Ishikawa (cell line): ENCODE measurements around the gene NPHS1.
A peak's percentile ranks its signal among the peaks of the same experiment; 100 is the strongest.

Experiments
- CEBPB ChIP-seq: IDR thresholded peaks from 2 replicates; pipeline ENCODE4 v1.6.1; 2012
- CREB1 ChIP-seq: IDR thresholded peaks from 2 replicates; pipeline ENCODE4 v1.6.1; 2012; ENCODE audit warnings: low read depth
- EGR1 ChIP-seq: IDR thresholded peaks from 2 replicates; pipeline ENCODE4 v1.6.1; 2012
- EP300 ChIP-seq: IDR thresholded peaks from 2 replicates; pipeline ENCODE4 v1.6.1; 2012; ENCODE audit warnings: borderline replicate concordance
- FOXM1 ChIP-seq: IDR thresholded peaks from 2 replicates; pipeline ENCODE4 v1.6.1; 2012; ENCODE audit warnings: low read depth, borderline replicate concordance
- NFIC ChIP-seq: IDR thresholded peaks from 2 replicates; pipeline ENCODE4 v1.6.1; 2012
- RAD21 ChIP-seq: IDR thresholded peaks from 2 replicates; pipeline ENCODE4 v1.6.1; 2012; ENCODE audit warnings: low read depth
- TAF1 ChIP-seq: IDR thresholded peaks from 2 replicates; pipeline ENCODE4 v1.6.1; 2012; ENCODE audit warnings: low read depth, mild to moderate bottlenecking
- TCF12 ChIP-seq: IDR thresholded peaks from 2 replicates; pipeline ENCODE4 v1.6.1; 2012; ENCODE audit warnings: low read depth
- TEAD4 ChIP-seq: IDR thresholded peaks from 2 replicates; pipeline ENCODE4 v1.6.1; 2012
- YY1 ChIP-seq: IDR thresholded peaks from 2 replicates; pipeline ENCODE4 v1.6.1; 2012; ENCODE audit warnings: low read depth
- ZBTB7A ChIP-seq: IDR thresholded peaks from 2 replicates; pipeline ENCODE4 v1.6.1; 2012; ENCODE audit warnings: low read depth
- TF ChIP-seq, protein P1 (sequence below): IDR thresholded peaks from 2 replicates; pipeline ENCODE4 v1.6.1; 2012; ENCODE audit warnings: low read depth, mild to moderate bottlenecking
- TF ChIP-seq, protein P2 (sequence below): IDR thresholded peaks from 2 replicates; pipeline ENCODE4 v1.6.1; 2012
- TF ChIP-seq, protein P3 (sequence below): IDR thresholded peaks from 2 replicates; pipeline ENCODE4 v1.6.1; 2012

The NPHS1 gene, protein sequence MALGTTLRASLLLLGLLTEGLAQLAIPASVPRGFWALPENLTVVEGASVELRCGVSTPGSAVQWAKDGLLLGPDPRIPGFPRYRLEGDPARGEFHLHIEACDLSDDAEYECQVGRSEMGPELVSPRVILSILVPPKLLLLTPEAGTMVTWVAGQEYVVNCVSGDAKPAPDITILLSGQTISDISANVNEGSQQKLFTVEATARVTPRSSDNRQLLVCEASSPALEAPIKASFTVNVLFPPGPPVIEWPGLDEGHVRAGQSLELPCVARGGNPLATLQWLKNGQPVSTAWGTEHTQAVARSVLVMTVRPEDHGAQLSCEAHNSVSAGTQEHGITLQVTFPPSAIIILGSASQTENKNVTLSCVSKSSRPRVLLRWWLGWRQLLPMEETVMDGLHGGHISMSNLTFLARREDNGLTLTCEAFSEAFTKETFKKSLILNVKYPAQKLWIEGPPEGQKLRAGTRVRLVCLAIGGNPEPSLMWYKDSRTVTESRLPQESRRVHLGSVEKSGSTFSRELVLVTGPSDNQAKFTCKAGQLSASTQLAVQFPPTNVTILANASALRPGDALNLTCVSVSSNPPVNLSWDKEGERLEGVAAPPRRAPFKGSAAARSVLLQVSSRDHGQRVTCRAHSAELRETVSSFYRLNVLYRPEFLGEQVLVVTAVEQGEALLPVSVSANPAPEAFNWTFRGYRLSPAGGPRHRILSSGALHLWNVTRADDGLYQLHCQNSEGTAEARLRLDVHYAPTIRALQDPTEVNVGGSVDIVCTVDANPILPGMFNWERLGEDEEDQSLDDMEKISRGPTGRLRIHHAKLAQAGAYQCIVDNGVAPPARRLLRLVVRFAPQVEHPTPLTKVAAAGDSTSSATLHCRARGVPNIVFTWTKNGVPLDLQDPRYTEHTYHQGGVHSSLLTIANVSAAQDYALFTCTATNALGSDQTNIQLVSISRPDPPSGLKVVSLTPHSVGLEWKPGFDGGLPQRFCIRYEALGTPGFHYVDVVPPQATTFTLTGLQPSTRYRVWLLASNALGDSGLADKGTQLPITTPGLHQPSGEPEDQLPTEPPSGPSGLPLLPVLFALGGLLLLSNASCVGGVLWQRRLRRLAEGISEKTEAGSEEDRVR (N-terminal part only)

DNA sequence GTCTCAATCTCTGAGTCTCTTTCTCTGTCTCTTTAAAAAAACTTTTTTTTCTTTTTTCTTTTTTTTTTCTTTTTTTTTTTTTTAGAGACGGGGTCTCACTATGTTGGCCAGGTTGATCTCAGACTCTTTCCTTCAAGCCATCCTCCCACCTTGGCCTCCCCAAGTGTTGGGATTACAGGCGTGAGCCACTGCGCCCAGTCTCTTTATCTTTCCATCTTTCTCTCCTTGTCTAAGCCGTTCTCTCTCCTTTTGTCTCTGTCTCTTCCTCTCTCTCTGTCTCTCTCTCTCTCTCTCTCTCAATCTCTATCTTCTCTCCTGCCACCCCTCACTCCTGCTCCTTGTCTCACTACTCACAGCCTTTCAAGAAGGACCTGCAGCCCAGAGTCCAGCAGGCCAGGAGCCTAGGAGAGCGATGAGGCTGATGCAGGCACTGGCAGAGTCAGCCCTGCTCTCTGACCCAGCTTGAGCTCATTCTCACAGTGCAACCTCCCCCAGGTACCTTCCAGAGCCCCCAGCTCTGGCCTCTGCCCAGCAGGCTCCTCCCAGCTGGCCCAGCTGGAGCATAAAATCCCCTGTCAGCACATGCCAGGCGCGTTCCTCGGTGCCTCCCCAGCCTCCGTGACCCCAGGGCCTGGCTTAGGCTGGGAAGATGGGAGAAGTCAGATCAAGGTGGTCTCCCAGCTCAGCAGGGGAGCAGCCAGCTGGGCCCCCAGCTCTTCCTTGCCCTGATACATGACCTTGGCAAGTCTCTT, at the start of gene NPHS1:
Gene NPHS1 (minus strand): TSS at position 476 of the 752 bp plus-strand sequence. CDS start 667 bp downstream, outside the sequence.
- no peak for TF ChIP-seq TEAD4
- TF ChIP-seq FOXM1 = no peak
- no peak for TF ChIP-seq NFIC
- TF ChIP-seq TCF12 = no peak
- no peak for TF ChIP-seq YY1
- TF ChIP-seq EP300 = no peak
- TF ChIP-seq, protein P1, sequence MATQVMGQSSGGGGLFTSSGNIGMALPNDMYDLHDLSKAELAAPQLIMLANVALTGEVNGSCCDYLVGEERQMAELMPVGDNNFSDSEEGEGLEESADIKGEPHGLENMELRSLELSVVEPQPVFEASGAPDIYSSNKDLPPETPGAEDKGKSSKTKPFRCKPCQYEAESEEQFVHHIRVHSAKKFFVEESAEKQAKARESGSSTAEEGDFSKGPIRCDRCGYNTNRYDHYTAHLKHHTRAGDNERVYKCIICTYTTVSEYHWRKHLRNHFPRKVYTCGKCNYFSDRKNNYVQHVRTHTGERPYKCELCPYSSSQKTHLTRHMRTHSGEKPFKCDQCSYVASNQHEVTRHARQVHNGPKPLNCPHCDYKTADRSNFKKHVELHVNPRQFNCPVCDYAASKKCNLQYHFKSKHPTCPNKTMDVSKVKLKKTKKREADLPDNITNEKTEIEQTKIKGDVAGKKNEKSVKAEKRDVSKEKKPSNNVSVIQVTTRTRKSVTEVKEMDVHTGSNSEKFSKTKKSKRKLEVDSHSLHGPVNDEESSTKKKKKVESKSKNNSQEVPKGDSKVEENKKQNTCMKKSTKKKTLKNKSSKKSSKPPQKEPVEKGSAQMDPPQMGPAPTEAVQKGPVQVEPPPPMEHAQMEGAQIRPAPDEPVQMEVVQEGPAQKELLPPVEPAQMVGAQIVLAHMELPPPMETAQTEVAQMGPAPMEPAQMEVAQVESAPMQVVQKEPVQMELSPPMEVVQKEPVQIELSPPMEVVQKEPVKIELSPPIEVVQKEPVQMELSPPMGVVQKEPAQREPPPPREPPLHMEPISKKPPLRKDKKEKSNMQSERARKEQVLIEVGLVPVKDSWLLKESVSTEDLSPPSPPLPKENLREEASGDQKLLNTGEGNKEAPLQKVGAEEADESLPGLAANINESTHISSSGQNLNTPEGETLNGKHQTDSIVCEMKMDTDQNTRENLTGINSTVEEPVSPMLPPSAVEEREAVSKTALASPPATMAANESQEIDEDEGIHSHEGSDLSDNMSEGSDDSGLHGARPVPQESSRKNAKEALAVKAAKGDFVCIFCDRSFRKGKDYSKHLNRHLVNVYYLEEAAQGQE = no peak
- TF ChIP-seq, protein P2, sequence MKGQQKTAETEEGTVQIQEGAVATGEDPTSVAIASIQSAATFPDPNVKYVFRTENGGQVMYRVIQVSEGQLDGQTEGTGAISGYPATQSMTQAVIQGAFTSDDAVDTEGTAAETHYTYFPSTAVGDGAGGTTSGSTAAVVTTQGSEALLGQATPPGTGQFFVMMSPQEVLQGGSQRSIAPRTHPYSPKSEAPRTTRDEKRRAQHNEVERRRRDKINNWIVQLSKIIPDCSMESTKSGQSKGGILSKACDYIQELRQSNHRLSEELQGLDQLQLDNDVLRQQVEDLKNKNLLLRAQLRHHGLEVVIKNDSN = no peak
- no peak for TF ChIP-seq ZBTB7A

DNA sequence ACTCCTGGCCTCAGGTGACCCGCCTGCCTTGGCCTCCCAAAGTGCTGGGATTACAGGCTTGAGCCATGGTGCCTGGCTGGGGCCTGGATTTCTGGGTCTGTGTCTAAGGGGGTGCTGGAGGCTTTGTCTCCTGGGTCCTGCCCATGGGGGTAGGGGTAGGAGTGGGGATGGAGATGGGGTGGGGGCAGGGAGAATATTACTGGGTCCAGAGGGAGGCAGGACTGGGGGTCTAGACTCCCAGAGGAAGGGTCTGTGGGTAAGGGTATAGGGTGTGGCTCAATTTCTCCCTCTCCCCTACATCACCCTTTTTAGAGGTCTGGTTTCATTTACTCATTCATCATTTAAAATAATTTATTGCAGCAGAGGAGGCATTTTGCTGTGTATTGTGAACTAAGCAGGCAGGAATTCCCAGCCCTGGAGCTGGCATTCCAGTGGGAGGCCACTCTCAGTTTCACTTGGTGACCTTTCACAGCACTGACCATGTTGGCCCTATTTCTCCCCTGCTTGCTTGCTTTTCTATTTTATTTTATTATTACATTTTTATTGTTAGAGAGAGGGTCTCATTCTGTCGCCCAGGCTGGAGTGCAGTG, 48.8 kb upstream of the NPHS1 start:
- TF ChIP-seq TCF12 = no peak
- TF ChIP-seq, protein P2 = no peak
- peak; percentile 70 for TF ChIP-seq TEAD4

DNA sequence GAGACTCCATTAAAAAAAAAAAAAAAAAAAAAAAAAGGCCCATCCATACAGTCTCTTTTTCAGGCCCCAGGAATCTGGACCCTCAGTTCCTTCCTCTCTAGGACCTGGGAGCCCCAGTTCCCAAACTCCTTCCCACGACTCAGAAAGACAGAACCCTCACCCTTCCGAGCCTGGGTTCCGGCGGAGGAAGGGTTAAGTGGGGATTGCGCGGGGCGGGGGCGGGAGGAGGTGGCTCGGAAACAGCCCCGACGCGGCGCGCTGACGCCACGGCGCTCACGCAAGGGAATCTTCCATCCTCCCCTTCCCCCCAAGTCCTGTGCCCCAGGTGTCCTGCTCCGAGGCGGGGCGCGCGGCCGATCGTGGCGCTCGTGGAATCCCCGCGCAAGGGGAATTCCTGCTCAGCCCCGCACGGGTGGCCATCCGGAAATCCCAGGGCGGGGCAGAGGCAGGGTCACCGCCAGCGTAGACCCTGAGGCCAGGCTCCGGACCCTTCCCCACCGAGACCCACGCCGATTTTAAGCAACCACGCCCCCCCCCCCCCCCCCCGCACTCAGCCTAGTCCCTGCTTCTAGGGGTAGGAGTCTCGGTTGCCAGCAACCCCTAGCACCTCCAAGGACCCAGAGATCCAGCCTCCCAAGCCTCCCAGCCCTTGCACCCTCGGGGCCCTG, 47.4 kb upstream of the NPHS1 start:
- TF ChIP-seq CEBPB = no peak
- TF ChIP-seq, protein P2 = no peak
- TF ChIP-seq FOXM1 = no peak
- peak; percentile 78 for TF ChIP-seq CREB1
- TF ChIP-seq, protein P3, sequence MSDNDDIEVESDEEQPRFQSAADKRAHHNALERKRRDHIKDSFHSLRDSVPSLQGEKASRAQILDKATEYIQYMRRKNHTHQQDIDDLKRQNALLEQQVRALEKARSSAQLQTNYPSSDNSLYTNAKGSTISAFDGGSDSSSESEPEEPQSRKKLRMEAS = no peak
- TF ChIP-seq EP300 = peak; percentile 34; the same call in 1 of the 2 replicates
- TF ChIP-seq TCF12 = peak; percentile 81
- peak; percentile 95 for TF ChIP-seq EGR1
- peak; percentile 54; the same call in 1 of the 2 replicates for TF ChIP-seq TEAD4
- TF ChIP-seq ZBTB7A = peak; percentile 94
- TF ChIP-seq TAF1 = peak; percentile 41; the same call in 1 of the 2 replicates
- TF ChIP-seq, protein P1 = 0 out of 2 replicates have a peak, but pooled peaks have one; percentile 5
- no peak for TF ChIP-seq RAD21
- no peak for TF ChIP-seq YY1
- no peak for TF ChIP-seq NFIC

DNA sequence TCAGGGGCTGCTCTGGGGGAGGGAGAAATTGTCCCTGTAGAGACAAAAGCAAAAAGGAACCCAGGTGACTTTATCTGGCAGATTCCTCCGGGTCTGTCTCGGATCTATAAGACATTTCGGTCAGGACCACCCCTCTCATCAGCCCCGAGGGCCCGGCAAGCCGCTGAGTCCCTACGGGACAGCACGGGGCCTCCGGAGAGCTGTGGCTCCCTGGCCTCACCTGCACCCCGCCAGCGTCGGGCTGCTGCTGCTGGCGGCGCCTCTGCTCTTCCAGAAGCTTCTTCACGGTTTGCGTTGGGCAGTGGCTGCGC, 46.1 kb upstream of the NPHS1 start:
- TF ChIP-seq, protein P2 = no peak
- TF ChIP-seq EP300 (no peak), RAD21 (no peak), FOXM1 (no peak), TCF12 (no peak), TEAD4 (no peak), CEBPB (no peak), NFIC (no peak)
